ENCODE results near the gene TSPAN5.

DNA sequence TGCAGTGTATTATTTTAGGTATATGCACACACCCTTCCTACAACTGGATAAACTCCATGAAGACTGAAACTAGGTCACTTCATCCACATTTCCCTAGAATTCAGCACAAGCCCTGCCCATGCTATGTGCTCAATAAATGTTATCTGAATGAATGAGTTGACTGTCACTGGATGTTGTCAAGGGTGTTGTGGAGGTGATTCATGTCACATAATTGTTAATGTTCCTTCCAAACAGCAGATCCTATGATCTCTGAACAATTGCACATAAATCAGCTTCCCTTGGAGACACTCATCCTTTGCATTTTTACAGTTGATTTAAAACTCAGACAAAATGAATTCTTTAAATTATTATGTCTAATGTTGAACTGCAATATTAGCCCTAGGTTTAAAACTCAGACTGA, 154.7 kb downstream of the TSPAN5 start:
- TF ChIP-seq, protein P1, sequence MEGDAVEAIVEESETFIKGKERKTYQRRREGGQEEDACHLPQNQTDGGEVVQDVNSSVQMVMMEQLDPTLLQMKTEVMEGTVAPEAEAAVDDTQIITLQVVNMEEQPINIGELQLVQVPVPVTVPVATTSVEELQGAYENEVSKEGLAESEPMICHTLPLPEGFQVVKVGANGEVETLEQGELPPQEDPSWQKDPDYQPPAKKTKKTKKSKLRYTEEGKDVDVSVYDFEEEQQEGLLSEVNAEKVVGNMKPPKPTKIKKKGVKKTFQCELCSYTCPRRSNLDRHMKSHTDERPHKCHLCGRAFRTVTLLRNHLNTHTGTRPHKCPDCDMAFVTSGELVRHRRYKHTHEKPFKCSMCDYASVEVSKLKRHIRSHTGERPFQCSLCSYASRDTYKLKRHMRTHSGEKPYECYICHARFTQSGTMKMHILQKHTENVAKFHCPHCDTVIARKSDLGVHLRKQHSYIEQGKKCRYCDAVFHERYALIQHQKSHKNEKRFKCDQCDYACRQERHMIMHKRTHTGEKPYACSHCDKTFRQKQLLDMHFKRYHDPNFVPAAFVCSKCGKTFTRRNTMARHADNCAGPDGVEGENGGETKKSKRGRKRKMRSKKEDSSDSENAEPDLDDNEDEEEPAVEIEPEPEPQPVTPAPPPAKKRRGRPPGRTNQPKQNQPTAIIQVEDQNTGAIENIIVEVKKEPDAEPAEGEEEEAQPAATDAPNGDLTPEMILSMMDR (IDR thresholded peaks at IDR 0.05), result no peak
- TF ChIP-seq POLR2A (IDR thresholded peaks at IDR 0.05), result no peak

Data from breast epithelium (tissue), 3 donors.